Ectodermal cell (in vitro differentiated cells): ENCODE results near the gene SETD1A.
A peak's percentile ranks its signal among the peaks of the same experiment; 100 is the strongest.
"Not testable (repeated sequence)": the region's sequence is repeated elsewhere in the genome, so short reads cannot be mapped to it uniquely, and the experiment has no call there.

Experiments used
- H3K27ac ChIP-seq: 2 replicates; pipeline ENCODE4 v1.7.0; 2013; ENCODE audit warnings: mild to moderate bottlenecking, low read depth, low read length; ENCODE audit not compliant: insufficient read depth, poor library complexity, severe bottlenecking
- H3K27me3 ChIP-seq: 2 replicates; pipeline ENCODE4 v1.7.0; 2013; ENCODE audit warnings: mild to moderate bottlenecking, low read length; ENCODE audit not compliant: insufficient read depth, control insufficient read depth, poor library complexity, severe bottlenecking
- H3K36me3 ChIP-seq: one replicate; pipeline ENCODE4 v1.7.0; 2013; ENCODE audit warnings: low read length; ENCODE audit not compliant: control insufficient read depth, insufficient read depth
- H3K4me1 ChIP-seq: one replicate; pipeline ENCODE4 v1.7.0; 2013; ENCODE audit warnings: low read length; ENCODE audit not compliant: control insufficient read depth, insufficient read depth
- H3K4me3 ChIP-seq: 2 replicates; pipeline ENCODE4 v1.7.0; 2013; ENCODE audit warnings: low read depth, low read length, control low read depth; ENCODE audit not compliant: insufficient read depth
- H3K9me3 ChIP-seq: 2 replicates; pipeline ENCODE4 v1.7.0; 2013; ENCODE audit warnings: mild to moderate bottlenecking, low read length, moderate library complexity; ENCODE audit not compliant: control insufficient read depth
- WGBS, 2 experiments: methylation state at CpG; one replicate each; pipeline ENCODE4 v1.1.7; 2013; ENCODE audit warnings: missing lambda C conversion rate in 2 of 2; 5-methylcytosine and 5-hydroxymethylcytosine counted together

SETD1A gene

GRCh38 chr16:31006589-31006988, 49.0 kb downstream of the SETD1A start:
- H3K4me1 ChIP-seq: no peaks in the 10 kb centered on the region
- H3K36me3 ChIP-seq: no peaks in the 10 kb centered on the region
- H3K27ac ChIP-seq: no peak overlapping the region
- WGBS, 2 experiments: 93 to 94% methylated on average over 8 of the region's 8 CpGs
- no peaks in the 10 kb centered on the region for H3K9me3 ChIP-seq
- H3K4me3 ChIP-seq: no peak overlapping the region
- peaks cover 4% of the 10 kb centered on the region for H3K27me3 ChIP-seq

GRCh38 chr16:31007684-31008083, 50.1 kb downstream of the SETD1A start:
- no peaks in the 10 kb centered on the region for H3K4me1 ChIP-seq
- no peak overlapping the region for H3K27ac ChIP-seq
- no peaks in the 10 kb centered on the region for H3K9me3 ChIP-seq
- 65 to 66% methylated on average over 6 of the region's 6 CpGs for WGBS, 2 experiments
- no peak overlapping the region for H3K4me3 ChIP-seq
- no peaks in the 10 kb centered on the region for H3K36me3 ChIP-seq
- H3K27me3 ChIP-seq: peaks cover 10% of the 10 kb centered on the region

- Histone ChIP-seq H3K27me3 (peaks cover 10% of the 10 kb centered on the region), H3K36me3 (no peaks in the 10 kb centered on the region), H3K4me3 (no peak overlapping the region), H3K9me3 (no peaks in the 10 kb centered on the region), H3K4me1 (no peaks in the 10 kb centered on the region), H3K27ac (no peak overlapping the region)
- WGBS, 2 experiments: 66 to 76% methylated on average over 6 of the region's 6 CpGs
These were observed 50.6 kb downstream of the SETD1A start for GRCh38 chr16:31008149-31008548.

- peaks cover 10% of the 10 kb centered on the region for H3K27me3 ChIP-seq
- H3K9me3 ChIP-seq: no peaks in the 10 kb centered on the region
- 89 to 91% methylated on average over 5 of the region's 5 CpGs for WGBS, 2 experiments
- H3K27ac ChIP-seq: no peak overlapping the region
- no peak overlapping the region for H3K4me3 ChIP-seq
- no peaks in the 10 kb centered on the region for H3K4me1 ChIP-seq
- no peaks in the 10 kb centered on the region for H3K36me3 ChIP-seq
These were observed 51.0 kb downstream of the SETD1A start for GRCh38 chr16:31008551-31008950.

- Histone ChIP-seq H3K4me3 (no peak overlapping the region), H3K9me3 (no peaks in the 10 kb centered on the region), H3K36me3 (no peaks in the 10 kb centered on the region), H3K27me3 (peaks cover 10% of the 10 kb centered on the region), H3K27ac (no peak overlapping the region), H3K4me1 (no peaks in the 10 kb centered on the region)
- WGBS, 2 experiments: 69 to 70% methylated on average over 7 of the region's 7 CpGs
These were observed 51.6 kb downstream of the SETD1A start for GRCh38 chr16:31009120-31009519.

- Histone ChIP-seq H3K9me3 (no peaks in the 10 kb centered on the region), H3K27me3 (peaks cover 10% of the 10 kb centered on the region), H3K27ac (no peak overlapping the region), H3K36me3 (no peaks in the 10 kb centered on the region), H3K4me3 (peak overlapping the region; percentile 41), H3K4me1 (no peaks in the 10 kb centered on the region)
- WGBS, 2 experiments: 11 to 13% methylated on average over 35 to 36 of the region's 36 CpGs
These were observed 52.5 kb downstream of the SETD1A start for GRCh38 chr16:31009894-31010584.

- H3K27me3 ChIP-seq: peaks cover 10% of the 10 kb centered on the region
- peak within 1 kb of the TSS; percentile 41 for H3K4me3 ChIP-seq
- no peak within 1 kb of the TSS for H3K27ac ChIP-seq
- WGBS, 2 experiments: 17 to 24% methylated on average over 35 to 45 of the region's 45 CpGs
- no peaks in the 10 kb centered on the region for H3K36me3 ChIP-seq
- no peaks in the 10 kb centered on the region for H3K4me1 ChIP-seq
- H3K9me3 ChIP-seq: no peaks in the 10 kb centered on the region
These were observed 53.2 kb downstream of the SETD1A start, which contains the start of gene STX1B for GRCh38 chr16:31010585-31011325. STX1B (minus strand) TSS chr16:31010638; CDS start chr16:31010396, 242 bp downstream.

GRCh38 chr16:31011815-31012214, 54.3 kb downstream of the SETD1A start:
- WGBS, 2 experiments: 91 to 92% methylated on average over 7 of the region's 7 CpGs
- not testable (repeated sequence) for H3K27ac ChIP-seq, H3K27me3 ChIP-seq, H3K4me1 ChIP-seq, H3K9me3 ChIP-seq, H3K4me3 ChIP-seq, H3K36me3 ChIP-seq

GRCh38 chr16:31013292-31013691, 55.7 kb downstream of the SETD1A start:
- H3K4me3 ChIP-seq, H3K9me3 ChIP-seq: not testable (repeated sequence)

GRCh38 chr16:31016018-31016417, 58.5 kb downstream of the SETD1A start:
- H3K27ac ChIP-seq: no peak overlapping the region
- H3K9me3 ChIP-seq: no peaks in the 10 kb centered on the region
- peaks cover 7% of the 10 kb centered on the region for H3K27me3 ChIP-seq
- no peaks in the 10 kb centered on the region for H3K4me1 ChIP-seq
- H3K36me3 ChIP-seq: no peaks in the 10 kb centered on the region
- H3K4me3 ChIP-seq: no peak overlapping the region
- WGBS, 2 experiments: 69 to 81% methylated on average over 6 of the region's 6 CpGs

More at GRCh38 chr16:31013292-31013691, 55.7 kb downstream of the SETD1A start:
- not testable (repeated sequence) for H3K27ac ChIP-seq, H3K4me1 ChIP-seq, H3K27me3 ChIP-seq, H3K36me3 ChIP-seq
